Heart right ventricle (tissue), 16 donors: Measurements from ENCODE around the gene OR5J2. TPM values are rescaled to one million over a fixed set of nuclear protein-coding genes. Genes with fewer than 3 reads are reported as not detected.

ENCODE experiments used
- ATAC-seq, 8 donors: fragments of 200-7000 bp; cut with Tn5 transposase; one replicate each; pipeline ENCODE4 v1.9.1; 2020; ENCODE audit warnings: mild to moderate bottlenecking in 8 of 8, moderate library complexity in 8 of 8, moderate number of reproducible peaks in 1 of 8
- DNase-seq, 2 donors: peaks; one replicate each; pipeline ENCODE4 v3.0.0-alpha.2; 2020
- H3K27ac ChIP-seq, 10 donors: fragments of 200-600 bp; sonication (generic) in 2 of 10; one replicate each; pipeline versions ENCODE4 v1.5.0 to v1.8.0; 2020 to 2022; ENCODE audit warnings: mild to moderate bottlenecking in 3 of 10
- H3K27me3 ChIP-seq, 7 donors: fragments of 200-600 bp; one replicate each; pipeline ENCODE4 v1.8.0; 2021 to 2022; ENCODE audit warnings: mild to moderate bottlenecking in 2 of 7
- H3K36me3 ChIP-seq, 9 donors: fragments of 200-600 bp; sonication (generic) in 1 of 9; one replicate each; pipeline versions ENCODE4 v1.5.0 to v1.8.0; 2020 to 2022; ENCODE audit warnings: mild to moderate bottlenecking in 2 of 9
- H3K4me1 ChIP-seq, 9 donors: fragments of 200-600 bp; sonication (generic) in 1 of 9; one replicate each; pipeline versions ENCODE4 v1.5.0 to v1.8.0; 2020 to 2022; ENCODE audit warnings: mild to moderate bottlenecking in 4 of 9
- H3K4me3 ChIP-seq, 10 donors: fragments of 200-600 bp; sonication (generic) in 2 of 10; one replicate each; pipeline versions ENCODE4 v1.5.0 to v1.8.0; 2020 to 2022; ENCODE audit warnings: mild to moderate bottlenecking in 7 of 10, moderate library complexity in 2 of 10
- H3K9me3 ChIP-seq, 11 donors: fragments of 200-600 bp in 10 of 11; sonication (generic) in 2 of 11; one replicate each; pipeline versions ENCODE4 v1.5.0 to v1.8.0; 2013 to 2022; ENCODE audit warnings: mild to moderate bottlenecking in 2 of 11, control low read depth in 1 of 11, moderate library complexity in 1 of 11
- WGBS, 2 donors: extraction: QIAGEN DNeasy Blood & Tissue Kit; methylation state at CpG; one replicate each; pipeline ENCODE4 v1.1.7; 2013; ENCODE audit warnings: inconsistent platforms in 1 of 2; 5-methylcytosine and 5-hydroxymethylcytosine counted together
- intact Hi-C, 10 donors: fragments of 100-400 bp; cut with DNase I; formaldehyde crosslinking; loops; one replicate each; pipeline versions ENCODE4 v1.11.1 to v1.14.2; 2022
- polyA plus RNA-seq, 2 donors: library from polyadenylated mRNA; stranded (reverse); fragments of 200-250 nt; gene quantifications; one replicate each; pipeline ENCODE4 v1.2.3, GENCODE V29; 2013
- total RNA-seq, 10 donors: library from RNA; stranded (reverse); fragmentation: NEBNext Ultra II Directional in 3 of 10; extraction: Animal tissue kit (Norgen Biotek cat#: 25700) in 3 of 10; gene quantifications; one replicate each; pipeline versions ENCODE4 v1.2.1 to v1.2.4, GENCODE V29; 2021 to 2023
- TF ChIP-seq, protein P1 (sequence below), 9 donors: fragments of 200-600 bp; sonication (generic) in 2 of 9; IDR thresholded peaks; one replicate each; pipeline versions ENCODE4 v1.5.0 to v1.8.0; 2021 to 2022; ENCODE audit warnings: antibody characterized with exemption in 9 of 9, mild to moderate bottlenecking in 5 of 9, moderate library complexity in 1 of 9
- donor health status: Arrhythmogenic right ventricular cardiomyopathy.
- donor health status: ischemic (EF 13 %, LVEDD 7.1; RV severe dilation, severe dysfunction).
- donor health status: healthy with polysubstance abuse.
- donor health status: DM: no; HTN: yes; CAD: no.
- donor health status: DM: no; HTN: no; CAD: no.
- donor health status: ischemic (EF 25% LVEDD 6.9; RV normal size, moderate dysfunction).
- donor health status: ischemic (EF 25% LVEDD 5.7; RV mildly dilated, moderate dysfunction).
- donor health status: healthy.
- donor health status: DM: yes; HTN: yes; CAD: no.
- donor health status: Ischemic cardiomyopathy.
- donor health status: ischemic (EF 35%, LVEDD 5.7; RV mildly dilated, moderate dysfunction).
- donor health status: nonischemic (EF 11% LVEDD 7.7; RV severe dilation, severe dysfunction).
- donor health status: DM: yes; HTN: yes; CAD: no.
- donor health status: PGD.
- donor health status: ischemic (EF 29% LVEDD 5.4; RV normal size, mild dysfunction).
- donor health status: nonischemic (EF 23%, LVEDD 6.1; RV moderate dilation, normal function).

OR5J2 gene
- total and polyA plus RNA-seq, 12 donors: not detected

DNA sequence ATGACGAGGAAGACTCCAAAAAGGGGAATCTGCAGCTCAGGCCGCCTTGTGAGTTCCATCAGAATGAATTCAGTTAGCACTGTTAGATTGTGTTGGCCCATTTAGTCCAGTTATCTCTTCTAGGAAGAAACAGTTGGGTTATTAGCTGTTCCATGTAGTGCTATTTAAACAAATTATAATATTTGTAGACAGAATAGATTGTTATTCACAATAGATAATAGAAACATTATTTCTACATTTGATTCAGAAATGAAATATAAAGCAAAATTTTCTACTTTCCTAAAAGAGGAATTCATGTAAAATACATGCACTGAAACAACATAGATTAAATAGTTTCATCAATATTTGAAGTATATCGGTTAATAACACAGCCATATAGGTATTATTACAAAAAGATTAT lies 16.2 kb upstream of the OR5J2 start, which contains the start of gene OR8K5:
Gene OR8K5 (minus strand): TSS at position 101 of the 400 bp plus-strand sequence. CDS start 0 bp downstream, at position 101.
- WGBS, 2 donors: 63 to 74% methylated on average over 3 of the region's 3 CpGs
- no peak for DNase-seq

DNA sequence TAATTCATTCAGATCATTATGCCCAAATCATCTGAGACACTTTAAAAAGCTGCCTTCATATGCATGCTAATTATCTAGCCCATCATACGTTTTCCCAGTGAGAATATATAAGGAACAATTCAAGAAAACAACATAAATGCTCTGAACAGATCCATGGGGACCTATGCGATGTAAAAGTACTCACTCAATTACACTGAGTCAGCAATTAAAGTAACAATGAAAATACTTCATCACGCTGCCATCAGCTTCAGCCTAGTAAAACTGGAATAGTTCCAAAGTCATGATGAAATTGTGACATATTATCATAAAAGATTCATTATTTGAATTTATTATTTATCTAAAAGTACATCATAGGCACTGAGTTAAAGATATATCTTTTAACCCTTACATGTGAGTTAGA lies 12.6 kb upstream of the OR5J2 start:
- Histone ChIP-seq H3K4me1 (no peaks in the 10 kb centered on the region), H3K36me3 (no peaks in the 10 kb centered on the region), H3K27me3 (no peaks in the 10 kb centered on the region), H3K9me3 (peaks cover 0 to 18% (median 0%) of the 10 kb centered on the region in 11 donors), H3K27ac (no peak overlapping the region), H3K4me3 (no peak overlapping the region)
- ATAC-seq (no peak), DNase-seq (no peak)
- WGBS, 2 donors: 36 to 61% methylated on average over 3 of the region's 3 CpGs
- intact Hi-C loops: no loop called here
- TF ChIP-seq, protein P1, sequence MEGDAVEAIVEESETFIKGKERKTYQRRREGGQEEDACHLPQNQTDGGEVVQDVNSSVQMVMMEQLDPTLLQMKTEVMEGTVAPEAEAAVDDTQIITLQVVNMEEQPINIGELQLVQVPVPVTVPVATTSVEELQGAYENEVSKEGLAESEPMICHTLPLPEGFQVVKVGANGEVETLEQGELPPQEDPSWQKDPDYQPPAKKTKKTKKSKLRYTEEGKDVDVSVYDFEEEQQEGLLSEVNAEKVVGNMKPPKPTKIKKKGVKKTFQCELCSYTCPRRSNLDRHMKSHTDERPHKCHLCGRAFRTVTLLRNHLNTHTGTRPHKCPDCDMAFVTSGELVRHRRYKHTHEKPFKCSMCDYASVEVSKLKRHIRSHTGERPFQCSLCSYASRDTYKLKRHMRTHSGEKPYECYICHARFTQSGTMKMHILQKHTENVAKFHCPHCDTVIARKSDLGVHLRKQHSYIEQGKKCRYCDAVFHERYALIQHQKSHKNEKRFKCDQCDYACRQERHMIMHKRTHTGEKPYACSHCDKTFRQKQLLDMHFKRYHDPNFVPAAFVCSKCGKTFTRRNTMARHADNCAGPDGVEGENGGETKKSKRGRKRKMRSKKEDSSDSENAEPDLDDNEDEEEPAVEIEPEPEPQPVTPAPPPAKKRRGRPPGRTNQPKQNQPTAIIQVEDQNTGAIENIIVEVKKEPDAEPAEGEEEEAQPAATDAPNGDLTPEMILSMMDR (IDR thresholded peaks at IDR 0.05): no peak

More for the DNA sequence above, 16.2 kb upstream of the OR5J2 start, which contains the start of gene OR8K5:
- H3K4me3 ChIP-seq: no peak within 1 kb of the TSS
- no peak for ATAC-seq
- no peaks in the 10 kb centered on the region for H3K36me3 ChIP-seq
- peaks cover 0 to 43% (median 2%) of the 10 kb centered on the region in 11 donors for H3K9me3 ChIP-seq
- H3K4me1 ChIP-seq: no peaks in the 10 kb centered on the region
- H3K27ac ChIP-seq: no peak within 1 kb of the TSS
- intact Hi-C loops: no loop called here
- TF ChIP-seq, protein P1 (IDR thresholded peaks at IDR 0.05): no peak
- H3K27me3 ChIP-seq: no peaks in the 10 kb centered on the region

DNA sequence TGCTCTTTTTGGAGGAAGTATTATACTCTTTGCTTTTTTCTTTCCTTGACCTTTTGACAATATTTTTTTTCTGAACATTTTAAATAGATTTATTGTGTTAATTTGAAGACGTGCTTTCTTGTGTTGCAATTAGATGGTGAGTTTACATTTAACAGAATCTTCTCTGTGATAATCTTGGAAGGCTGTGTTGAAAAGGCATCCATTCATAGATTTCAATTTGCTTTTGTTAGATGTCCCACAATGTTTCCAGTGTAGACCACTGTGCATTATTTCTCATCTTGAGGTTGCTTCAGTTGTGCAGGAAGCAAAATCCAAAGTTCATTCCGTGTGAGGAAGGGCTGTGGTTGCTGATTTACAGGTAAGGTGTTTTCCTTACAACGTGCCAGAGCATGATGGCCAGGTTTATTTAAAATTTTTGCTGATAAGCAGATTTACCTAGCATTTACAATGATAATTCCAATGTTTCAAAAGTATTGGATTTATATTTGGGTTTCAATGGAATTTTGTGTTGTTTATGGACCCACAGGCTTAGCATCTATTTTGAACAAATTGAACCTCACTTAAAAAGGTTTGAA lies 4.1 kb upstream of the OR5J2 start:
- TF ChIP-seq, protein P1 (IDR thresholded peaks at IDR 0.05): no peak
- ATAC-seq: no peak
- 60 to 61% methylated on average over 3 of the region's 3 CpGs for WGBS, 2 donors
- intact Hi-C loops: no loop called here
- Histone ChIP-seq H3K36me3 (no peaks in the 10 kb centered on the region), H3K4me3 (no peak overlapping the region), H3K27me3 (no peaks in the 10 kb centered on the region), H3K4me1 (no peaks in the 10 kb centered on the region), H3K27ac (no peak overlapping the region), H3K9me3 (peaks cover 0 to 3% (median 0%) of the 10 kb centered on the region in 11 donors)
- DNase-seq: no peak

DNA sequence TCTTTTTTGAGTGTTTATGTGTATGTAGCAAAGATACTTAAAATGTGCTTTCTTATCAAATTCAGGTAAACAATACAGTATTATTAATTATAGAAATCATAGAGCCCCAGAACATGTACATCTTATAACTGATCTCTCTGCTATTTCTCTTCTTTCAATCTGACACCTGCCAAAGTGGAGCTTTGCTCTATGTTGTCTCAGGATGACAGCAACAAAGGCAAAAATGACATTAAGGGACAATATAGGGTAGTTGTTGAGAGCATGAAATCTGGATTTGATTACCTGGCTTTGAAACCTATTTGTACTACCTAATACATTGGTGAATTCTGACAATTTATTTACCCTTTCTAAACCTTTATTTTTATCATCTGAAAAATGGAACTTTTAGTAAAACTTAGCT lies 7.0 kb downstream of the OR5J2 start:
- no peak for DNase-seq
- Histone ChIP-seq H3K36me3 (no peaks in the 10 kb centered on the region), H3K4me3 (no peak overlapping the region), H3K27me3 (no peaks in the 10 kb centered on the region), H3K4me1 (no peaks in the 10 kb centered on the region), H3K27ac (no peak overlapping the region), H3K9me3 (peaks cover 0 to 30% (median 8%) of the 10 kb centered on the region in 11 donors)
- intact Hi-C loops: no loop called here
- no peak for ATAC-seq
- TF ChIP-seq, protein P1 (IDR thresholded peaks at IDR 0.05): no peak
